Chondrocyte (in vitro differentiated cells): ENCODE results near the gene CCL5. TPM values are rescaled to one million over a fixed set of nuclear protein-coding genes. Genes with fewer than 3 reads are reported as not detected.

Experiments
- DNase-seq: peaks from one replicate; pipeline ENCODE4 v3.0.0; 2021; ENCODE audit warnings: mixed read lengths, low spot score
- H3K27ac Mint-ChIP-seq: one replicate; pipeline ENCODE4 v1.8.0; 2021; ENCODE audit warnings: mild to moderate bottlenecking, moderate library complexity, mixed read lengths; ENCODE audit not compliant: unreplicated experiment
- H3K27me3 Mint-ChIP-seq: 2 replicates; pipeline ENCODE4 v1.8.0; 2021; ENCODE audit warnings: low read depth, mixed read lengths
- H3K36me3 Mint-ChIP-seq: 2 replicates; pipeline ENCODE4 v1.8.0; 2021; ENCODE audit warnings: low read depth, mixed read lengths
- H3K4me1 Mint-ChIP-seq: 2 replicates; pipeline ENCODE4 v1.8.0; 2021; ENCODE audit warnings: low read depth, mild to moderate bottlenecking, mixed read lengths
- H3K4me3 Mint-ChIP-seq: one replicate; pipeline ENCODE4 v1.8.0; 2021; ENCODE audit warnings: mild to moderate bottlenecking, moderate library complexity, mixed read lengths; ENCODE audit not compliant: unreplicated experiment
- H3K9me3 Mint-ChIP-seq: 2 replicates; pipeline ENCODE4 v1.8.0; 2021; ENCODE audit warnings: low read depth, mixed read lengths
- CTCF ChIP-seq: fragments of 200-600 bp; sonication (generic); IDR thresholded peaks from 2 replicates; pipeline ENCODE4 v1.5.0; 2021; ENCODE audit warnings: antibody characterized with exemption, mild to moderate bottlenecking, moderate library complexity
- total RNA-seq: library from RNA; stranded (reverse); gene quantifications from 3 replicates; pipeline ENCODE4 v1.2.1, GENCODE V29; 2021

CCL5 gene
- total RNA-seq, 1 donor from 2014 or later = not detected

- TF ChIP-seq CTCF = no peak
- DNase-seq = no peak
Measured at GRCh38 chr17:35868737-35869136, 11.4 kb downstream of the CCL5 start, which contains the start of gene HEATR9. Gene HEATR9, minus strand, starts transcription at chr17:35868891. Its CDS starts 149 bp downstream, at chr17:35868742.

DNA sequence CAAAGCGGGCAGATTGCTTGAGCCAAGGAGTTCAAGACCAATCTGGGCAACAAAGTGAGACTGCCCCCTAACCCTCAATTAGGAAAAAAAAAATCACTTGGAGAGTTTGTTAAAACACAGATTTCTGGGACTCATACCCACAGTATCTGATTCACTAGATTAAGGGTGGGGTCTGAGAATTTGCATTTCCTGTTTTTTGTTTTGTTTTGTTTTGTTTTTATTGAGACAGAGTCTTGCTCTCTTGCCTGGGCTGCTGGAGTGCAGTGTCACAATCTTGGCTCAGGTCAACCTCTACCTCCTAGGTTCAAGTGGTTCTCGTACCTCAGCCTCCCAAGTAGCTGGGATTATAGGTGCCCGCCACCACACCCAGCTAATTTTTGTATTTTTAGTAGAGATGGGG lies 12.6 kb downstream of the CCL5 start:
- no peak for TF ChIP-seq CTCF
- peaks cover 1% of the 10 kb centered on the region for H3K36me3 Mint-ChIP-seq
- H3K4me1 Mint-ChIP-seq = peaks cover 12% of the 10 kb centered on the region
- H3K27ac Mint-ChIP-seq = no peak overlapping the region
- H3K27me3 Mint-ChIP-seq = no peaks in the 10 kb centered on the region
- H3K4me3 Mint-ChIP-seq = no peak overlapping the region
- no peaks in the 10 kb centered on the region for H3K9me3 Mint-ChIP-seq
- no peak for DNase-seq

More at GRCh38 chr17:35868737-35869136, 11.4 kb downstream of the CCL5 start, which contains the start of gene HEATR9:
- no peak within 1 kb of the TSS for H3K27ac Mint-ChIP-seq
- H3K9me3 Mint-ChIP-seq = no peaks in the 10 kb centered on the region
- no peaks in the 10 kb centered on the region for H3K36me3 Mint-ChIP-seq
- peaks cover 12% of the 10 kb centered on the region for H3K4me1 Mint-ChIP-seq
- no peaks in the 10 kb centered on the region for H3K27me3 Mint-ChIP-seq
- H3K4me3 Mint-ChIP-seq = no peak within 1 kb of the TSS

DNA sequence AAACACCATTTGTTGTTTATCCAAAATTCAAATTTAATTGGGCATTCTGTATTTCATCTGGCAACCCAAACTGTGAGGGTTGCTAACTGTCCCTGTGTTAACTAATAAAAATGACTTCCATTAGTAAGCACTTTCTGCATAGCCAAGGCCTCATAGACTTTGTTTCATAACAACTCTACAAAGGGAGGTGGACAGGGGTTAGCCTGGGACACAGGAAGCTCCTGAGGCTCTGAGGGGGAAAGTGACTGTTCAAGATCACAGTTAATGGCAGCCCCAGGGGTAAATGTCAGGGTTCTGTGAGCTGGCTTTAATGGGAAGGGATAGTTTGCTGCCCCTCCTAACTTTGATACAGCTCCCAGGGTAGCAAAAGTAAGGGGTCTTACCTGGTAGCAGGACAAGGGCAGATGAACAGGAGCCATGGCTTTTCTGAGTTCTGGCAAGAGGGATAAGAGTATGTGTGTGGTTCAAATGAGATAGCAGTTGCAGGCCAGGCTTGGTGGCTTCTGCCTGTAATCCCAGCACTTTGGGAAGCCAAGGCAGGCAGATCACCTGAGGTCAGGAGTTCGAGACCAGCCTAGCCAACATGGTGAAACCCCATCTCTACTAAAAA lies 13.7 kb downstream of the CCL5 start:
- no peak for TF ChIP-seq CTCF
- Mint-ChIP-seq H3K27me3 (no peaks in the 10 kb centered on the region), H3K27ac (peak overlapping the region; percentile 13), H3K4me3 (no peak overlapping the region), H3K4me1 (peaks cover 12% of the 10 kb centered on the region), H3K36me3 (peaks cover 1% of the 10 kb centered on the region), H3K9me3 (no peaks in the 10 kb centered on the region)
- no peak for DNase-seq

- peaks cover 1% of the 10 kb centered on the region for H3K36me3 Mint-ChIP-seq
- TF ChIP-seq CTCF = no peak
- no peaks in the 10 kb centered on the region for H3K27me3 Mint-ChIP-seq
Measured at GRCh38 chr17:35865412-35866340, 14.5 kb downstream of the CCL5 start.

DNA sequence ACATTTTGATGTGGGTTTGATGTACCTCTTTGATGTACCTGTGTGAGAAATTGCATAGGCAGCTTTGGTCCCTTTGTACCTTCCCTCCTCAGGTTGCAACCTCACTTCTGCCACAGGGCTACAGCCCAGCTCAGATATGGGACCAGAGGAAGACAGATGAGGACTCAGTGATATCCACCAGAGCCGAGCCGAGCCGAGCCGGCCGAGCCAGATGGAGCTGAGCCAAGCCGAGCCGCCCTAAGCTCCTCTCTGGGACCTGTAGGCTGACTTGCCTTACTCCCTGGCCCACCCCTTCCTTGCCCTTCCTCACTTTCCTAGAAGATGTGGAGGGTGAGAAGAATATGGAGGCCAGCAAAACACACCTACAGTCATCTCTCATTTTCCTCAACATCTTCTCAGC lies 15.3 kb downstream of the CCL5 start:
- no peak for DNase-seq
- Mint-ChIP-seq H3K27ac (no peak overlapping the region), H3K4me1 (peaks cover 12% of the 10 kb centered on the region), H3K4me3 (no peak overlapping the region), H3K9me3 (no peaks in the 10 kb centered on the region), H3K36me3 (peaks cover 1% of the 10 kb centered on the region), H3K27me3 (no peaks in the 10 kb centered on the region)
- no peak for TF ChIP-seq CTCF

More at GRCh38 chr17:35865412-35866340, 14.5 kb downstream of the CCL5 start:
- Mint-ChIP-seq H3K27ac (no peak overlapping the region), H3K9me3 (no peaks in the 10 kb centered on the region), H3K4me1 (peaks cover 12% of the 10 kb centered on the region), H3K4me3 (no peak overlapping the region)
- no peak for DNase-seq
